Measurements from ENCODE around the gene DTX1.
A peak's percentile ranks its signal among the peaks of the same experiment; 100 is the strongest.

The DTX1 gene

DNA sequence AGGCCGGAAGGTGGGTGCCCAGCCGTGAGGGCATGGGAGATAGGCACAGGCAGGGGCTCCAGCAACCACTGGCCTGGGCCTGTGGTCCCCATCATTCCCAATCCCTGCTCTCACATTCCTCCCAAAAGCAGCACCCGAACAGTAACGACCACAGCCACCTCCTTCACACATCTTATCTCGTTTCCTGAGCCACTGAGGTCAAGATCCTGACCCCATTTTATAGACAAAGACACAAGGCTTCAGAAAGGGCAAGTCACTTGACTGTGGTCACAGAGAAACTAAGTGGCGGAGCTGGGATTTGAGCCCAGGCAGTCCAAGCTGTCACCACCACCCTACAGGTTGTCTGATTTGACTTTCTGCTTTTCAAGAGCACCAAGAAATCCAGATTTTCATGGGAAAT, 38.9 kb downstream of the DTX1 start:
- FAIRE-seq = no peak

DNA sequence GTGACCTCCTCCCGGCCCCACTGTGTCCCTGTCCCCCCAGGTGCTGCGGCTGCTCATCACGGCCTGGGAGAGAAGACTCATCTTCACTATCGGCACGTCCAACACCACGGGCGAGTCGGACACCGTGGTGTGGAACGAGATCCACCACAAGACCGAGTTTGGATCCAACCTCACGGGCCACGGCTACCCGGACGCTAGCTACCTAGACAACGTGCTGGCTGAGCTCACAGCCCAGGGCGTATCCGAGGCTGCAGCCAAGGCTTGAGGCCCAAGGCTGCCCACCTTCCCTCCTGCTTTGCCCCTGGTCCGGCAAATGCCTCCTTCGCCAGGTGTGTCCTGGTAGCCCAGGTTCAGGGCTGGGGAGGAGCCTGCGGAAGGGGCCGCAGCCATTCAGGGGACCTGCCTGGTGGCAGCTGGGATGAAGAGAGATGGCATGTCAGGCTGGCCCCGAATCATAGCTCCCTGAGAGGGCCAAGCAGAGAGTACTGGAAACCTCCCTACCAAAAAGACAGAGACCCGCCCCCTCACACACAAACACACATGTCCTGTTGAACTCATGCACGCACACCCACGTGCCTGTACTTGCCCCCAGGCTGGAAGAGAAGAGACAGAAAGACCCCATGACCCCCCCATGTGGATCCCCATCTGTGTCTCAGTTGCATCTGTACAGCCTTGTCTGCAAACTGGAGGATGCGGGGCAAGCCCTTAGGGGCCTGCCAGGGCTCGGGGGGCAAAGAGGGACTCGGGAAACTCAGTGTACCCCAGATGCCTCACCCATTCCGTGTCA, 40.3 kb downstream of the DTX1 start:
- FAIRE-seq = no peak

GRCh38 chr12:113097716-113098440, 41.3 kb downstream of the DTX1 start:
- FAIRE-seq = no peak

DNA sequence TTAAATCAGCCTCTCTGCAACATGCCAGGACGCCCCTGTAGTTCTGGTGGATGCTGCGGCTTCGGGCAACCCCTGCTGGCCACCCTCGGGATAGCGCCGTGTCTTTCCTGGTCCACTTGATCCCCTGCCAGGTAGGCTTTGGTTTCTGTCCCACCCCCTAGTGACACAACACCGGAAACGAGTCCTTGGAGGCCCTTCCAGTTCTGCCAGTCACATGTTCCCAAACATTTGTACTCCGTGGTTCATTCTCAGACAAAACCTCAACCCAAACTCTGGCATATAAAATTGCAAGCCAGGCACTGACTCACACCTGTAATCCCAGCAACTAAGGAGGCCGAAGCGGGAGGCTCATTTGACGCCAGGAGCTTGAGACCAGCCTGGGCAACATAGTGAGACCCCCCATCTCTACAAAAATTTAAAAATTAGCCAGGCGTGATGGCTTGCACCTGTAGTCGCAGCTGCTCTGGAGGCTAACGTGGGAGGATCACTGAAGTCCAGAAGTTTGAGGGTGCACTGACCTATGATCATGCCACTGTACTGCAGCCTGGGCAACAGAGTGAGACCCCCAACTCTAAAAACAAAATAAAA, 42.0 kb downstream of the DTX1 start:
- no peak for FAIRE-seq

DNA sequence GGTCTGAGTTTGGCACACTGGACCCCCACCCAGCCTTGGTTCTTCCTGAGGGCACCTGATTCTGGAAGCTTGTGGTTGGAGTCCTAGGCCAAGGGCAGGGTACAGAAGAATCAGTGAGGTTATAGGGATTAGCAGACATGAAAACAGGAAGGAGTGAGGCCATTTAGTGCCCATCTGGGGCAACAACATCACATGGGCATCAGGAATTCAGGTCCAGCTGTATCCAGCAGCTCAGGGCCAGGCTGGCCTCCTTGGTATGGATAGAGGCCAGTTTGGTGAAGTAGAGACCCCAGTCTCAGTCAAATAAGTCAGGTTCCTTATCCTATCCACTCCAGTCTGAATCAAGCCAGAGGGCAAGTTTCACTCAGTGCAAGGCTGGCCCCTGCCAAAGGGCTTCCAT, 42.8 kb downstream of the DTX1 start:
- FAIRE-seq = no peak

GRCh38 chr12:113099764-113100163, 43.2 kb downstream of the DTX1 start:
- FAIRE-seq = no peak

DNA sequence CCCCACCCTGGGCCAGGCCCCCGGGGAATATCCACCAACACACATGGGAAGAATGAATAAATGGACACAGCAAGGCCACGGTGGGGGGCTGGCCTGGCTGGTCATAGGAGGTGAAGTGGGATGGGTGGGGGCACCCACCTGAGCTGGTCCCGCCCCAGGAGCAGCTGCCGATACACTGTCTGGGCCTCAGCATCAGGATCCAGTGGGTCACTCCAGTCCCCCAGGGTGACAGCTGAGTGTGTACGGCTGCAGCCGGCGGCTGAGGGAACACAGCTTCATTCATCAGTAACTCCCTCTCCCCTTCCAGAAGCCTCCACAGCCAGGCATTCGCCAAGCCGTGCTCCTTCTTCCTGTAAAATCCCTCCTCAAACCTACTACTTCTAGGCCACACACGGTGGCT, 45.2 kb downstream of the DTX1 start:
- no peak for FAIRE-seq

DNA sequence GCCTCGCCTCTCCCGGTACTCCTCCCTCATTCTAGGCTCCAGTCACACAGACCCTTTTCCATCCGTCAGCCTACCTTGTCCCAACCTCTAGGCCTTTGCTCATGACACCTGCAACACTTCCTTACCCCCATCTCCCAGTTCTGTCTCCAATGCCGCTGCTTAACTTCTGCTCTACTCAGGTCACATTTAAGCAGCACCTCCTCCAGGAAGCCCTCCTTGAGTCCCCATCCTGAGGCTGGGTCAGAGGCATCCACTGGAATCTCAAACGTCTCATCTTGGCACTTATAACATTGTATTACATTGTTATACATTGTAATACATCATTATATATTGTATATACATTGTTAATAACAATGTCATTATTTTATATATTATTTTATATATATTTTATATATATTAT, 46.3 kb downstream of the DTX1 start:
- peak; percentile 48 for FAIRE-seq

DNA sequence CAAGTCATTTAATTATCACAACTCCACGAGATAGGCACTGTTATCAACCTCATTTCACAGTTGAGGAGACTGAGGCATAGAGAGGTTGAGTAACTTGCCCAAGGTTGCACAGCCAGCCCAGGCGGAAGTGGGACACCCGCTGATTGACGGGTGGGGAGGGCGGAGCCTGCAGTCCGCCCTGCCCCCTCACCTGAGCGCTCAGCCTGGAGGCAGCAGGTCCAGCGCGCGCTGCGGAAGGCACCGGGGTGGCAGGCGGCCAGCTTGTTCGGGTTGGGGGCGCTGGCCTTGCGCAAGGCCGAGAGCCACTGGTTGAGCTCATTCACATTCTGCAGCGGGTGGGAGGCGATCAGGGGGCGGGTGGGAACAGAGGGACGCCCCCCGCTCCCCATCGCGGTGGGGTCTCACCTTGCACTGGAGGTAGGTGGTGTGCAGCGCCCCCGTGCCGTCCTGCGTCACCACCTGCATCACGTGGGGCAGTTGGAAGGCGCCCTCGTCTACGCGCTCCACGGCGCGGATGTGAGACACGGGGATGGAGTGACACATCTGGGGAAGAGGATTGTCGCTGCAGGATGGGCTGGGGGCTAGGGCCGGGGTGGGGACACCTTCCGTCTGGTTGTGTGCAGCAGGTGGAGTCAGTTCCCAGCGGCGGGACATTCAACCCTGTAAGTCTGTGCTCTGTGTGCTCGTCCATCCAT, 47.4 kb downstream of the DTX1 start:
- no peak for FAIRE-seq

DNA sequence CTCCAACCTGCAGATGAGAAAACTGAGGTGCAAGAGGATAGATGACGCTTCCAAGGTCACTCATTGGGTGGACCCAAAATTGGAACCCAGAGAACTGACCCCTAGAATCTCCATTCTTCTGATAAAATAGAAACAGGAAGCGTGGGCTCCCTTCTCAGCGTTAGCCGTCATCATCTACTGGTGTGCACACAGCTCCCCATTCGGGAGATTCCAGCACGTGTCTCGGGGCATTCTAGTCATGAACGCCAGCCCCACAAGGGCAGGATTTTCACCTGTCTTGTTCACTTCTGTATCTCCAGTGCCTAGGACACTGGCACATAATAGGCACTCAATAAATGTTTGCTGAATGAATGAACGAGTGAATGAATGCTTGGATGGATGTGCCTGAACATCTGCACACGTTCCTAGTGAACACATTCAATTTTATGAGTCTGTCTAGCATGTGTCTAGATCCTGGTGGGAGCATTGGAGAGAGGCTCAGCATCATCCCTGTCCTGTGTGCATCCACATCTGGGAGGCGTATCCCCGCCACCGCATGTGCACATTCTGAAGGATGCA, 48.5 kb downstream of the DTX1 start:
- no peak for FAIRE-seq

GRCh38 chr12:113105606-113106271, 49.2 kb downstream of the DTX1 start:
- no peak for FAIRE-seq

GRCh38 chr12:113106361-113106760, 49.8 kb downstream of the DTX1 start:
- FAIRE-seq = no peak

- FAIRE-seq = no peak
Measured at GRCh38 chr12:113108308-113108707, 51.8 kb downstream of the DTX1 start.

- FAIRE-seq = no peak
Measured at GRCh38 chr12:113109360-113109759, 52.8 kb downstream of the DTX1 start.

DNA sequence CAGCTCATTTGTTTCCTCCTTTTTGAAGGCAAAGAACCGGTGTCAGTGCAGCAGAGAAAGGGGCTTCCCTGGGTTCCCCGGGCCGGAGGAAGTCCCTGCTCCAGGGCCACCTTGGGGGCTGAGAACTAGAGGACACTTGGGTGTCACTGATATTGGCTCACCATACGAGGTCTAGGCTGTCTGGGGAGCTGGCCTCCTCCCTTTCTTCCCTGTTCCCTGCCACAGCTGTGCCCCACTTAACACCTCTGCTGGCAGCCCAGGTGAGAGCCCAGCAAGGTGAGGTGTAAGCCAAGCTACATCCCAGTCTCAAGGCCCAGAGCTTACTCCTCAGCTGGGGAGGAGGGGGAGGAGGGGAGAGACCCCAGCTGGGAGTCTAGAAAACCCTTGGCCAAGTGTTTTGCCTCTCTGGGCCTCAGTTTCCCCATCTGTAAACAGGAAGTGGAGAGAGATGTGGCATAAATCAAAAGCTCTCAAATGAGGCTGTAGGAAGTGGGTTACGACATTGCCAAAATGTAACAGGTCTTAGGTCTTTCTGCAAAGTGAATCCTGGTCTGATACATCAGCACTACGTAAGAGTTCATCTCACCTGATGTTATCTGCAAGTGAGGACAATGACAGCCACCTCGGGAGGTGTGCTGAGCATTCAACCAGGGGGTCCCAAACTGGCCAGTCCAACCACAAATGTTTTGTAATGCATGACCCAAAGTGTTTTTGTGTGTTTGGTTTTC, 53.5 kb downstream of the DTX1 start:
- no peak for FAIRE-seq

- FAIRE-seq = no peak
Measured at GRCh38 chr12:113111247-113111646, 54.7 kb downstream of the DTX1 start.

DNA sequence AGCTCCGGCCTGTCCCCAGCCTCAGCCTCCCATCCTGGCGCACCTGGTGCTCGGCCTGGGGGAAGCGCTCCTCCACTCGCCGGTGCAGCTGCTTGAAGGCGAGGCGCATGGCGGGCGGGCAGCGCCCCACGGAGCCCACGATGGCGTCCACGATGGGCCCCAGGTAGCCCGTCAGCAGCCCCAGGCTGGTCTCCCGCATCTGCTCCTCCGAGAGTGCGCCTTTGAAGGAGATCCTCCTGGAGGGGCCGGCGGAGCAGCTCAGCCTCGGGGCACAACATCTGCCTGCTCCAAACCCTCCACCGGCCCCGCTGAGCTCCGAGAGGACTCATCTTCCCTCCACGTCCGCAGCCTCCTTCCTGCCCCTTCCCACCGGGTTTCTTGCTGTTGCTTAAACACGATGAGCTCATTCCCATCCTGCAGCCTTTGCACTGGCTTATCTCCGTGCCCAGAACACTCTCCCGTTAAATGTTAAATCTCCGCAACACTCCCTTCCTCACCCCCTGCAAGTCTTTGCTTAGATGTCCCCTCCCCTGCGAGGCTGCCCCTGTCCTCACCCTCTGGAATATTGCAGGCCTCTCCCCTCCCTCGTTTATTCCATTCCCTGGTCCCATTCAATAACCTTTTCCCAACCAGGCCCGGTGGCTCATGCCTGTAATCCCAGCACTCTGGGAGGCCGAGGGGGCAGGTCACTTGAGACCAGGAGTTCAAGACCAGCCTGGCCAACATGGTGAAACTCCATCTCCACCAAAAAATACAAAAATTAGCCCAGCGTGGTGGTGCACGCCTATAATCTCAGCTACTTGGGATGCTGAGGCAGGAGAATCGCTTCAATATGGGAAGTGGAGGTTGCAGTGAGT, 55.7 kb downstream of the DTX1 start:
- FAIRE-seq = no peak

GRCh38 chr12:113113397-113113796, 56.9 kb downstream of the DTX1 start:
- FAIRE-seq = no peak

- FAIRE-seq = no peak
Measured at GRCh38 chr12:113114447-113115178, 58.1 kb downstream of the DTX1 start.

DNA sequence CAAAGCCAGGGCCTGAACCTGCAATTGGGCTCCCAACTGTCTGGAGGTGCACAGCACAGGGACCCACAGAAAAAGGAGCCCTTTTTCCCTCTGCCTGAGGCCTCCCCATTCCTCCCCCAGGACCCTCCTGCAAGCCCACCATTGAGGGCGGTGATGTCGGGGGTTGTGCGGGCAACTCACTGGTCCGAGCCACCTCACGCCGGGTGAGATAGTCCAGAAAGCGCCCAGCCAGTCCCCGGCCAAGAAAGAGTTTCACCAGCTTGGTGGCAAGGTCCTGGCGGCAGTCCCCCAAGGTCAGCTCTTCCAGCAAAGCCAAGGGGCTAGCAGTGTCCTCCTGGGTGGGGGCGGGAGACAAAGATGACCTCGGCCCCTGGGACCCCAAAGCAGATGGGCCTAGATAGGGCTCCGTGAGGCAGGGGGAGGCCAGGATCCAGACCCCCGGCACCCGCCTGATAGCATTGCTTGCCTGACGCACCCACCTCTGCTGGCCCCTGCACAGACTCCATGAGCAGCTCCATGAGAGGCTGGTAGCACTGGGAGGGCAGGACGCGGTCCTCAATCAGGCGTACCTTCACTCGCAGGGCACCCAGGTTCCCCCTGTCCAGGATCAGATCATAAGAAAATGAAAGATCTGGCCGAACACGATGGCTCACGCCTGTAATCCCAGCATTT, 59.1 kb downstream of the DTX1 start:
- FAIRE-seq = no peak
